ENCODE data around the gene STAC.

STAC gene

GRCh38 chr3:36416599-36416998 lies 36.3 kb downstream of the STAC start:
- ATAC-seq, result no peak
- TF ChIP-seq ZFP3 (CRISPR knock-in tag; IDR thresholded peaks at IDR 0.05) (no peak), POU6F1 (CRISPR knock-in tag; IDR thresholded peaks at IDR 0.05; ENCODE audit: borderline replicate concordance, low read depth) (no peak), SNAI2 (CRISPR knock-in tag; IDR thresholded peaks at IDR 0.05) (no peak), ZNF70 (CRISPR knock-in tag; IDR thresholded peaks at IDR 0.05) (no peak), OSR1 (CRISPR knock-in tag; IDR thresholded peaks at IDR 0.05) (no peak), PPARA (CRISPR knock-in tag; IDR thresholded peaks at IDR 0.05; ENCODE audit: borderline replicate concordance) (no peak), BACH2 (CRISPR knock-in tag; IDR thresholded peaks at IDR 0.05; ENCODE audit: borderline replicate concordance) (no peak), TSHZ2 (CRISPR knock-in tag; IDR thresholded peaks at IDR 0.05) (no peak), RARB (CRISPR knock-in tag; IDR thresholded peaks at IDR 0.05) (no peak), ISL1 (CRISPR knock-in tag; IDR thresholded peaks at IDR 0.05) (no peak)

GRCh38 chr3:36417237-36417636 lies 36.9 kb downstream of the STAC start:
- no peak for TF ChIP-seq TSHZ2 (CRISPR knock-in tag; IDR thresholded peaks at IDR 0.05)
- TF ChIP-seq TOX (CRISPR knock-in tag; IDR thresholded peaks at IDR 0.05; ENCODE audit: borderline replicate concordance), result no peak
- TF ChIP-seq ZC3H10 (CRISPR knock-in tag; IDR thresholded peaks at IDR 0.05), result no peak
- no peak for TF ChIP-seq CSDC2 (CRISPR knock-in tag; IDR thresholded peaks at IDR 0.05)
- TF ChIP-seq ISL1 (CRISPR knock-in tag; IDR thresholded peaks at IDR 0.05), result no peak
- ATAC-seq, result no peak

GRCh38 chr3:36418296-36418695 lies 38.0 kb downstream of the STAC start:
- no peak for ATAC-seq
- TF ChIP-seq RARB (CRISPR knock-in tag; IDR thresholded peaks at IDR 0.05), result no peak
- TF ChIP-seq ESRRG (CRISPR knock-in tag; IDR thresholded peaks at IDR 0.05), result no peak
- no peak for TF ChIP-seq ARNTL (CRISPR knock-in tag; IDR thresholded peaks at IDR 0.05; ENCODE audit: borderline replicate concordance, low read depth)
- TF ChIP-seq TCF4 (CRISPR knock-in tag; IDR thresholded peaks at IDR 0.05; ENCODE audit: borderline replicate concordance), result no peak
- no peak for TF ChIP-seq TSHZ2 (CRISPR knock-in tag; IDR thresholded peaks at IDR 0.05)
- TF ChIP-seq GLIS3 (CRISPR knock-in tag; IDR thresholded peaks at IDR 0.05), result no peak
- no peak for TF ChIP-seq PATZ1 (CRISPR knock-in tag; IDR thresholded peaks at IDR 0.05; ENCODE audit: borderline replicate concordance)
- TF ChIP-seq ISL1 (CRISPR knock-in tag; IDR thresholded peaks at IDR 0.05), result no peak
- TF ChIP-seq ZNF565 (CRISPR knock-in tag; conservative IDR thresholded peaks at IDR 0.05; ENCODE audit: low read depth), result no peak
- TF ChIP-seq PPARA (CRISPR knock-in tag; IDR thresholded peaks at IDR 0.05; ENCODE audit: borderline replicate concordance), result no peak
- no peak for TF ChIP-seq BACH2 (CRISPR knock-in tag; IDR thresholded peaks at IDR 0.05; ENCODE audit: borderline replicate concordance)
- TF ChIP-seq ZNF70 (CRISPR knock-in tag; IDR thresholded peaks at IDR 0.05), result no peak
- no peak for TF ChIP-seq CSDC2 (CRISPR knock-in tag; IDR thresholded peaks at IDR 0.05)
- no peak for TF ChIP-seq ZNF8 (CRISPR knock-in tag; IDR thresholded peaks at IDR 0.05)
- TF ChIP-seq TOX (CRISPR knock-in tag; IDR thresholded peaks at IDR 0.05; ENCODE audit: borderline replicate concordance), result no peak
- TF ChIP-seq ZFP3 (CRISPR knock-in tag; IDR thresholded peaks at IDR 0.05), result no peak
- no peak for TF ChIP-seq OSR1 (CRISPR knock-in tag; IDR thresholded peaks at IDR 0.05)

All from SK-N-SH treated with all-trans-retinoic acid at 6 μM for 48 hours (cell line).